NCI-H345 (cell line): ENCODE measurements around the gene RFTN1.

Source experiments
- DNase-seq: peaks from one replicate; lab custom pipeline; 2025; lab: John Stamatoyannopoulos, UW

The RFTN1 gene

DNA sequence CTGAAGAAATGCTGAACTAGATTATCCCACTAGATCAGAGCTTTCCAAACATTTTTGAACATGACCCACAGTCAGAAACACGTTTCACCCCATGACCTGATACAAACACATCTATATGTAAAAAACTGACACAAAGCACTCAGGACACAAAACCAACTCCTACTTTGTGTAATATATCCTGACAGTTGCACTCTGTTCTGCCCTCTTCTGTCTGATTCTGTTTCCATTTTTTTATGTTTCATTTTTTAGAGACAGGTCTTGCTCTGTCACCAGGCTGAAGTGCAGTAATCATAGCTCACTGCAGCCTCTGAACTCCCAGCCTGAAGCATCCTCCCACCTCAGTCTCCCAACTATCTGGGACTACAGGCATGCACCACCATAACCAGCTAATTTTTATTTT is 15.8 kb upstream of the RFTN1 start:
- DNase-seq: no peak

DNA sequence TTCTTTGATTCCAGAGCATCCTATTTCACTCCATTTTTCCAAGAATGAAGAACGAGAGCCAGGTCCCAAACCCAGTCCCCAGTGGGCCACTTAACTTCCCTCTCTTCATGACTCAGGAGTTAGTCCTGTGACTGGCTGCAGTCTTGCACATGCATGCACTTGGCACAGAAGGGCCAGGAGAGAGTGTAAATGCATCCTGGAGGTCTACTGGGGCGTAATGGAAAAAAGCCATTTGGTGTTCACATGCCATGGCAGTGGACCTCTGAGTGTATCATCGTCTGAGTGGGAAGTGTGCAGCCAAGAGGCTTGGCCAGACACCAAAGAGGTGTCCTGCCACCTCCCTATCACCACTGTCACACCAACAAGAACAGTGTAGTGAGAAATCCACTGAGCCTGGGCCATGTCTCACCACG is 15.1 kb upstream of the RFTN1 start:
- no peak for DNase-seq

DNA sequence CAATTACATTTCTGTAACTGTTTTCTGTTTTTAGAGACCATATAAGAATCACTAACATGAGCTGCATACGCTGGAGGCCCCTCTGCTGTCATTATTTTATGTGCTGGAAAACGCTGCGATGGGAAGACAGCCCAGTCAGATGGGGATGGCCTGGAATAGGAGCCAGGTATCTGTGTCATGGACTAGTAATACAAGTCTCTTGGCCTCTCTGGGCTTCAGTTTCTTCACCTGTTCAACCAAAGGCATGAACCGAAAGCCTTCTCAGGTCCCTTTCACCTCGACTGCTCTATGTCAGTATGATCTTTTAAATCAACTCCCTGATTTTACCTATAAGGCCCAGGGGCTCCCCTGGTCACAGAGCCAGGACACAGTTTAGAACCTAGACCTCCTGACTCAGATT is 14.6 kb upstream of the RFTN1 start:
- DNase-seq: no peak

DNA sequence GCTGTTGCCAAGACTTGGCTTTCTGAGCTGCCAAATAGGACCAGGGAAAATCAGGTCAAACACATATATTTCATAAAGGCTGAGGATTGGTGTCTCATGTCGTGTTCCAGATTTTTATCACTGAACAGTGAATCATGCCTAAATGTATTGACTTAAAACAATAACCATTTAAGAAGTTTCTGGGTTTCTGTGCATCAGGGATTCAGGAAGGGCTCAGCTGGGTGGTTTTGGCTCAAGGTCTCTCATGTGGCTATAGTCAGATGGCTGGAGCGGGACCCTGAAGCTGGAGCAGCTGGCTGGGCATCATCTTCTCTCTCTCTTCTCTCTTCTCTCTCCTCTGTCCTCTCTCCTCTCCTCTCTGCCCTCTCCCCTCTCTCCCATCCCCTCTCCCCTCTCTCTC is 10.7 kb upstream of the RFTN1 start:
- no peak for DNase-seq

DNA sequence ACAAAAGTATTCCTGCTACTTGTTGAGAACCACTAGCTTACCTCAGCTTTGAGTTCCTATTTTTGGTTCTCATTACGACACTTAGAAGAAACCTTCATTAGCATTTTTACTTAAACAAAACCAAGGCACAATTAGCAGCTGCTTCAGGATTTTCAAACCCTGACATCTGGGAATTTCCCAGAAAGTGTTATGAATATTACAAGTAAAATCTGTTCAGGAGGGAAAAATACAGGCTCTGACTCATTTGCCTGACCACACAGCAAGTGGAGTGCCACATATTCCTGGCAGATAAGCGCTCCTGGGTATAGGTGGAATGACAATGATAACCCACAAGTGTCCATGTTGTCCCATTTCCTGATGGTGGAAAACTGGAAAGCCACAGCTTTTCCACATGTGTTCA is 10.3 kb upstream of the RFTN1 start:
- DNase-seq: no peak

DNA sequence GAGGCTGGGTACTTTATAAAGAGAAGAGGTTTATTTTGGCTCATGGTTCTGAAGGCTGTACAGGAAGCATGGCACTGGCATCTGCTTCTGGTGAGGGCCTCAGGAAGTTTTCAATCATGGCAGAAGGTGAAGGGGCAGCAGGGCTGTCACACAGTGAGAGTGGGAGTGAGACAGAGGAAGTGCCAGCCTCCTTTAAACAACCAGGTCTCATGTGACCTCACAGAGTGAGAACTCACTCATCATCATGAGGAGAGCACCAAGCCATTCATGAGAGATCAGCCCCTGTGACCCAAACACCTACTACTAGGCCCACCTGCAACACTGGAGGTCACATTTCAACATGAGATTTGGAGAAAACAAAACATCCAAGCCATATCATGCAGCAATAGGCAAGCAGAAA is 9.3 kb upstream of the RFTN1 start:
- DNase-seq: no peak

DNA sequence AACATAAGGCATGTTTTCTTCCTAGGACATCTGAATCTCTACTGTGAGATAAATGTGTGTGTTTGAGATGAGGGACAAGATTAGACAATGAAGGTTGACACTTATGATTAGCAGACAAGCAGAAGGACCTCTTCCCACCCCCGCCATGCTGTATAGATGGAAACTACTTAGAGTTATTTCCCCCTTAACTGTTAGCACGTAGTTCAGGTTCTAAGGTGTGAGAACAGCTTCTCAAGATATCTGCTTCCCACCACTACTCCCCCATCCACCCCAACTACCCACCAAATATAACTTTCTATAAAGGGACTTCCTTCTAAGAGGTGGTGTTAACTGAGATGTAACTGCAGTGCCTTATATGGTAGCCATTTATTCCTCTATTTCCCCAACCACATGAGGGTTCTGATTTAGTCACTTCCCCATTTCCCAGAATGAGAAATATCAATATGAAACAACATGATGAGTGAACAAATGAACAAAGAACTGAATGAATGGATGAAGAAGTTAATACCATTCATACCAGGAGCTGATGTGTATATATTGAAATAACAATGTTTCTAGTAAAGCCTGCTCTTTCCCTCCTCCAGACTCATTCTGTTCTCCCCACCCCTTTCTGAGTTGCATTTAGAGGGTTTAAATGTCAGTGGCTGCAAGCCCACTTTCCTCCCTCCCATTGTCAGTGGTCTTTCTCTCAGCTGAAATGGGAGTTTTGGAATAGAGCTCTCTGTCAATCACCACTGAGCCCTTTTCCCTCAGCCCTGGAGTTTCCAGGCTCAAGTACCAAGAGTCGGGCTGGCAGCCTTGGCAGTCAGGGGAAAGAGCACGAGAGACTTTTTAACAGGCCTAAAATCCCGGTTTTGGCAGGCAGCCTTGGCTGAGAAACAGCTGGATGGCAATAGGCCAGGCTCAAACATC is 7.7 kb upstream of the RFTN1 start:
- DNase-seq: no peak

DNA sequence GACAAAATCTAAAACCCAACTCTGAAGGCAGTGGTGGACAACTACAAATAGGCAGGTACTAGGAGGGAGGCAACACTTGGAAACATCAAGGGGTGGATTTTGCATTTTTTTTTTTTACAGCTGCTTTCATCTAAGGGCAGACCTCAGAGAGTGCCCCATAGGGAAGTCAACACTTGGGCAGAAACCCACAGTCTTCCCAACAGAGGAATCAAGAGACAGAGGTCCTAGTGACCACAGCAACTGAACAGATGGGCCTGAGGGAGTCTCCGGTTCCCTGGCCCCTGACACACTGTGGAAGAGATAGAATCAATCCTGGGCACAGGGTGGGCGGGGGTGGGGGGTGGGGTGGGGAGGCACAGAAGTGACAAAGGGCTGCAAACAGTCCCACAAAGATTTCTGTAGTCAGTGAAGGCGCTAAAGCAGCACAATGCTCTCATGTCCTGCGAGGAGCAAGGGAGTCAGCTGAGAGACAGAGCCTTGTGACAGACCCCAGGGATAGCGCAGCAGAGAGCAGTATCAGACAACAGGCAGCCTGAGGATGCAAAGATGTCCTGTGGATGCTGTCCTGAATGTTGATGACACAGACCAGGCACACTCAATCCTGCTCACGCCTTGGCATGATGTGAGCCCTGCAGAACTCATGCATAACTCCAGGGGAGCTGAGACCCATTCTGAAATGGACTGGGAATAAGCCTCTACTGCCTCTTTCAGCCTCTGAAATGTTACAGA is 6.9 kb upstream of the RFTN1 start:
- DNase-seq: no peak

DNA sequence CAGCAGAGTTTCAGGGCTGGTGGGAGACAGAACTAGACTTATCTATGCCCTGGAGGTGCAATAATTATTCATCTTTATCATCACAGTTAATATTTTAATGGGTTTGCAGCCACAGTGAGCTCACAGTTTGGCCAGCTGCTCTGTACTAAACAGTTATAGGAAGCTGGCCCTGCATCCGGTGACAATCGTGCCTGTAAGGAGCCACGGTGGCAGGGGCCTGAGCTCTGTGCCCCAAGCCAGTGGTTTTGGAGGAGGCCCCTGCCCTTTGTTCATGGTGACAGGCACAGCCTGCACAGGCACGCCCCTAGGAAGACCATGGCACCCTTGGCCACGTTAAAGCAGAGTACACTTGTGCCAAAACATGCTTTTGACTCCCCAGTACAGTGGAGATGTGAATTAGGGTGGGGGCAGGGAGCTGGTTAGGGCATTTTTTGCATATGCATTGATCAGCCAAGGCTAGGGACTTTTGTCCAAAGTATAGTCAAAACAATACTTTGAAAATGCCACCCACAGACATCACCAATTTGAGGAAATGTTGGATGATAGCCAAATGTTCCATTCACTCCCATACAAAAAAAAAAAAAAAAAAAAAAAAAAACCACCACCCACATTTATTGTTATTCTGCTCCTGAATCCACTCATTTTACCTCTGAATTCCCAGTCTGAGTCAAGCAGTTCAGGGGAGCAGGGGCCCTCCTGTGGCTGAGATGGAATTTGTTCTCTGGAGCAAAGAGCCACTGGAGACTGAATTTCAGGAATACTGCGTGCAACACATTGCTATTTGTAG is 3.4 kb upstream of the RFTN1 start:
- peak; percentile 24 for DNase-seq

DNA sequence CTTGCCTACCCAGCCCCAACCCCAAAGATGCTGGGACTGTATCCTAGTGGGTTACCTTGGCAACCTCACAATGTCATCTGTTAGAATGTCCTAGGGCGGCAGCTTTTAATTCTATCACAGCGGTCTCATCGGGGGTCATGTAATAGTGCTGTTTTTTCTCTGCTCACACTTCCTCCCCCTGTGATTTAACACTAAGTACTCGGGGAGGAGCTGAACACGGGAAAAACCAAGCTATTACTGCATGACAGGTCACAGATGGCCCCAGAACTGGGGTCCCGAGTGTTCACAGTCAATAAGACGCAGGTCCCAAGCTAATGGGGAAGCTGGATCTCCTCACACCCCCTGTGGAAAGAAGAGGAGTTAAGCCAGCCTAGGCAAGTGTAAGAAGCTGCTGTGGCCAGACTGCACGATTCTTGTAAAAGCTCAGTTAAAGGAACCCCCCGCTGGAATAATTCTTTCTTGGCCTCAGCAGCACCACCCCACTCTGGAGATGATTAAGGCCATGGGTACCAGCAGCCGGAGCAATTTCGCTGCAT is 2.5 kb upstream of the RFTN1 start:
- DNase-seq: no peak

DNA sequence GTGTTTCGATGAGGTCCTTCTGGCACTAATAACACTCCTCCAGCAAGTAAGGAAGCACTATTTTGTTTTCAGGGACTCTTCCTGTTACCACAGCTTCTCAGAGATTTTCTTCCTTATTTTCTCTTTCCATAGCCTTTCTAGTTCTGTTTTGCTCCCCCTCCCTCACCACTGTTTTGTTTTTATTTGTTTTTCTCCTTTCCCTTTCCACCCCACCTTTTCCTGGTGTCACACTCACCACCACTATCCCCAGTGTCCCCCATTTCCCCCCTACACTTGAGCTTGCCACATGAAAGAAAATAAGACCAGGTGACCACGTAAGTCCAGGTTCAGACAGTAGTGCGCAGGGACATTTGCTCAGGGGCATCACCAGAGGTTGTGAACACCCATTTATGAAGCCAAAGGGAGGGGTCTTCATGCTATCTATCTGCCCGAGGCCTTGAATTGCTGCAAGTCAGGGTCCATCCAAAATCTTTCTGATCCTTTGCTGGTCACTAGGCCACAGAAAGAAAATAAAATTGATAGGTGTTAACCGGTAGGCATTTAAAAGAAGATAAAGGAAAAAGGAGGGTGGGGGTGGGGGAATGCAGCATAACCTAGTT is 1.4 kb upstream of the RFTN1 start:
- DNase-seq: no peak

DNA sequence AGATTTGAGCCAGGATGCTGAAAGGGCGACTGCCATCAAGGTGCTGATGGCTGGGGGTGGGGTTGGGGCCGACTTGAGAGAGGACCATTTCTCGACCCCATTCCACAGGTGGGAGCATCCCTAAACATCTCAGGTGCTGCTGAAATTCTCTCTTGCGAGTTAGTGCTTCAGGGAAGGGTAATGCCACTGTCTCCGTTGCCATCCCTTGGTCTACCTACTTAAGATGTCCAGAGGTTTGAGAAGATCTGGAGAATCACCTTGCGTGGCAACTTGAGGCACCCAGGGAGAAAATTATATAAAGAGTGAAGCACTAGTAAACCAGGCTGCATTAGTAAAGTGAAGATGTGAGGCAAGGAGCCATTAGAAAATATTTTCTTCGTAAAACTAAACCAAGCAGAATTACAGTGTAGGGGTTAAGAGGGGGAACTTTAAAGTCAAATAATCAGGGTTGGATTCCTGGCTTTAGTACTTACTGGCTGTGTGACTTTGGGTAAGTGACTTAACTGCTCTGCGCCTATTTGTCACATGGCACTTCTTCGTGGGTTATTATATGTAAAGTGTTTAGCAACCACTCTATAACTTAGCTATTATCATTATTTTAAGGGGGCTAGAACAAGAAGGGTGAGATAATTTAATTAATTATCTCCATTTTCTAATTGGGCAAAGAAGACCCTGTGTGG is 662 bp upstream of the RFTN1 start:
- DNase-seq: no peak

DNA sequence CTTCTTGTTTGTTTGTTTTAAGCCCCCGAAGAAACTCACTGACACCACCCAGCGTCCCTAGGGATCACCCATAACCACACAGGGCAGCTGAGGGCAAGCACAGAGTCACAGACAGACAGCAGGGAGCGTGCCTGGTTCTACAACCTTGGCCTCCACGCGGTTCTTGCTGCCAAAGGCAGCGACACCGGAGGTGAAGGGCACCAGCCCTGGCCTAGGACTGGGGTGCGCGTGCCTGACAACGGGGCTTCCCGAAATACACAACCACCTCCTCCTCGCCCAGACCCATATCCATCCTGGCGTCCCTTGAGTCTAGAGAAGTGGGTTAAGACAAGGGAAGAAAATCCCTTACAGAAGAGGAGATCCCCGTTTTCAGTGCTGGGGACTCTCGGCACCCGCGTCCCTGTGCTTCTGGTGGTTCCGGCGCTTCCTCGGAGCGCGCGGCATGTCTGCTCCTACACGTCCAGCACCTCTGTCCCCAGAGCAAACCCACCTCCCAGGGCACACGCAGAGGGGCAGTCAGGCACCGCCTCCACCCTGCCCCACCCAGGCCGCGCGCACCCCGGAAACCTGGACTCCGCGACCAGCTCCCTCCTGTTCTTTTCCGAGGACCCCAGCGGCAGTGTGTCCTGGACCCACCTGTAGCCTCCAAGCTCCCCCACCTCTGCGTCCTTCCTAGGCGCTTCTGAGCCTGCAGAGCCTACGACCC is 911 bp downstream of the RFTN1 start:
- DNase-seq: no peak

DNA sequence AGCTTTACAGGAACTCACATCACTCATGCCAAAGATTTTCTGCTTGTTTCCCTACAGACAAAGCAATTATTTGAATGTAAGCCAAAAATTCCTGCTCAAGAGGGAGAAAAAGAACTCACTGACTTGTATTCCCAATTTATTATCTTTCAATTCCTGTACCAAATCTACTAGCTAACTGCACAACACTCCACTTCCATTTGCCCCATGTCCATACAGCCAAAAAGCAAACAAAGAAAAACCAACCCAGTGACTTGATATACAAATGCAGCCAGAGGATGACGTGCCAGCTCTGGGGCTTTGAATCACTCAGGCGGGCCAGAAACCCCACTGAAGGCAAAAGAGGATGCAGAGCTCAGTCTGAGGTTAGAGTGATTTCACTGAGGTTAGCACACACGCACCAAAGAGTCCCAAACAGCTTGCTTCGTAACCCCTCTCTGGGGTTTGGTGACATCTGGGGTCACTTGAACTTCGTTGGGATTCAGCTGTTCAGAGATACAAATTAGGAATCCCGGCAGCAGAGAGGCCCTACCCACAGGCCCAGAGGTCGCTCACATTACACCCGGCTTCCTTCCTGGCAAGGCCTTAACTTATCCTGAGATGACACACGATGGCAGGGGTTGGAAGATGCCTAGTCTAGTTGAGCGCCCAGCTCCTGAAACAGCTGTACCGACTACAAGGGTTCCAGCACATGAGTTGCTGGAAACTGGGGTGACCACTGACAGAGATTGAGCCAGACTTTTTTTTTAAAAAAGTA is 1.6 kb downstream of the RFTN1 start:
- no peak for DNase-seq

DNA sequence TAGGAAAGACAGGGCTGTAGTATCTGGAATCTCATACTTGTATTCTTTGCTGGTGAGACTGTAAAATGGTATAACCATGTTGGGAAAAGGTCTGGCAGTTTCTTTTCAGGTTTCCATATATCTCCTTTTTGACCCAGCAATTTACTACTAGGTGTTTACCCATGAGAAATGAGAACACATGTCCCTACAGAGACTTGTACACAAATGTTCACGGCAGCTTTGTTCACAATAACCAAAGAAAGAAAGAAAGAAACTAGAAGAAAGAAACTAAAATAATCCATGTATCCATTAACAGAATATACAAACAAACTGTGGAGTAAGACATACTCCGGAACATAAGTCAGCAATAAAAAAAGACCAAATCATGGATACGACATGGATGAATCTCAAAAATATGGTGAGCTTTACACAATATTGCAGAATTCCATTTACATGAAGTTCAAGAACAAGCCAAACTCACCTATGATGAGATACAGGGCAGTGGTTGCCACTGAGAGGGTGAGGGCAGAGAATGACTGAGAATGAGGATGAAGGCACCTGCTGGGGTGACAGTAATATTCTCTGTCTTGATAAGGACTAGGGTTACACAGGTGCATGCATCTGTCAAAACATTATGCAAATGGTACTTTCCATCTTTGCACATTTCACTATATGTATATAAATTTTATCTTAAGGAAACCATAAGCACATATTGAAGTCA is 2.7 kb downstream of the RFTN1 start:
- DNase-seq: no peak

DNA sequence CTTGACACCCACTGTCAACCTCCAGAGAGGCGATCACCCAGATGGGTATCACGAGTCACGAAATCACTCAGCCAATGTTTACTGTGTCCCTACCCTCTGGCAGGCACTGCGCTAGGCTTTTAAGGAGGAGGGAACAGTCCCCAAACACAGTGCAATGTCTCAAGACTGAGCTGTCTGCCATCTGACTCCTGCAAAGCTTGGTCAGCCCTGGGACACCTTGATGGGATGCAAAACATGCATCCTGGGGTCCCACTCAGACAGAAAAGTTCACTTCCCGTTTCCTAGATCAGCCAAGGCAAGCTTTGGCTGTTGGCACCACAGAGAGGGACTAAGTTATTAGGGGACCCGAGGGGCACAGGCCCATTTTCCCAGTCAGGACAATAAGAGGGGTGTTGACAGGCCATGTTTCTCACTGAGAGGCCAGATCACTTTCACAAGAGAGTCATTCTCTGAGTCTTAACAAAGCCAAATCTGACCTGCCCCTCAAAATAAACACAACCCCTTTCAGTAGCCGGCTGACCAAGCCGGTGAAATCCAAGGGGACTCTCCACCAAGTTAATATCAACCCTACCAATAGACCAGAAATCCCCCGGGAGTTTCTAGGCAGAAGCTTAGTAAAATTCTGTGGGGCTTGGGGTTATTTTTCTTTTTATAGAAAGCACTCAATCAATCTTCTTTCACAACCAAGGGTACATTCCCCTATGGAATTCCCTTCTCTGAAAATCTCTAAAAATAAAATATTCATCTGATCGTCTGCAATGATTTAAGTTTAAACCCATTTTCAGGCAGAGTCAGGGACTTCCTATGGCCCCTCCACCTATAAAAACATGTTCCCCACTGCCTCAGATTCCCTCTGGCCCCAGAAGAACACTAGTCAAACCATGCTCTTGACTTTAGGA is 3.5 kb downstream of the RFTN1 start:
- DNase-seq: no peak

DNA sequence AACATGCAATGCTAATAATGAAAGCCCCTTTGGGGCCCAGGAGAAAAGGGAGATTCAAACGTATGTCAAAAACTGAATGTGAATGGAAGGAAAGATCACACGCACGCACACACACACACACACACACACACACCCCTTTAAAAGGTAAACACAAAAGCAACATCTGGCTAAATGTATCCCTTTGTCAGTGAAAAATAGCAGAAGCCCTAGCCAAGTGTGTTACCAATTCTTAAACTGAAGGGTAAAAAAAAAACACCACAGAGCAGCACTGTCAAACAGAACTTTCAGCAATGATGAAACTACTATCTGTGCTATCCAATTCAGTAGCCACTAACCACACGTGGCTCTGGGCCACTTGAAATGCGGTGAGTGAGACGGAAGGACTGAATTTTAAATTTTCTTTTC is 4.9 kb downstream of the RFTN1 start:
- no peak for DNase-seq

DNA sequence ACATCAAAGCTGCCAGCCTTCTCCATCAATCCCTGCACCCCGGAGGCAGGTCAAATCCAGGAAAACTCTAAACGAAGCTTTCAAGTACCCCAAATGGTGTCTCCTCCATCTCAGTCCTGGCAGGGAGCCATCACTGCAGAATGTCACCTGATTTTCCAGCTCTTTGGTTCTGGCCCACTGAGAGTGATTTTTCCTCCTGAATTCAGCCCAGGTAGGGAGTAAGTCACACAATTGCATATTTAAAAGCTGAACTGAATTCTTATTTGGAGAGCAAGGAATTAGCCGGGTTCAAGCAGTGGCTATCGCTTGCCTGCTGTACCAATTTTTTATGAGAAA is 5.3 kb downstream of the RFTN1 start:
- no peak for DNase-seq
